ENCODE data around the gene ZNF780A. TPM values are rescaled to one million over a fixed set of nuclear protein-coding genes. Genes with fewer than 3 reads are reported as not detected.

The ZNF780A gene
- total and polyA plus RNA-seq, 2 experiments from 2014 or later: 12.3 to 15.0 TPM

DNA sequence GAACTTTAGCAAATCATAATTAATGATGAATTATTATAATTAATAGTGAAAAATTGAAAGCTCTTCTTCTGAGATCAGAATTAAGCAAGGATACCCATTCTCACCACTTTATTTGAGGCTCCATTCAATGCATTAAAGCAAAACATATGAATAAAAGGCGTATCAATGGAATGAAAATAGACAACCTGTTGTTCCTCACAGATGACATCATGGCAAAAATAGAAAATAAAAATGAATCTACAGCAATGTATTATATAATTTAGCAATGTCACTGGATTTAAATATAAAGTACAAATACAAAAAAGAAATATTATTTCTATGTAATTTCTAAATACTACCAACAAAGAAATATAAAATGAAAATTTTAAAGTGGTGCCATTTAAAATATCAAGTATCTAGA lies 11.1 kb upstream of the ZNF780A start (continued):
- TF ChIP-seq CTCF (conservative IDR thresholded peaks at IDR 0.05; ENCODE audit: low read depth in 2 of 2): no peak
- TF ChIP-seq EZH2 (IDR thresholded peaks at IDR 0.05; ENCODE audit: low read depth, unreplicated experiment): no peak
- no peak for TF ChIP-seq STAT1 (IDR thresholded peaks at IDR 0.05; ENCODE audit: unreplicated experiment)
- TF ChIP-seq, protein P1, sequence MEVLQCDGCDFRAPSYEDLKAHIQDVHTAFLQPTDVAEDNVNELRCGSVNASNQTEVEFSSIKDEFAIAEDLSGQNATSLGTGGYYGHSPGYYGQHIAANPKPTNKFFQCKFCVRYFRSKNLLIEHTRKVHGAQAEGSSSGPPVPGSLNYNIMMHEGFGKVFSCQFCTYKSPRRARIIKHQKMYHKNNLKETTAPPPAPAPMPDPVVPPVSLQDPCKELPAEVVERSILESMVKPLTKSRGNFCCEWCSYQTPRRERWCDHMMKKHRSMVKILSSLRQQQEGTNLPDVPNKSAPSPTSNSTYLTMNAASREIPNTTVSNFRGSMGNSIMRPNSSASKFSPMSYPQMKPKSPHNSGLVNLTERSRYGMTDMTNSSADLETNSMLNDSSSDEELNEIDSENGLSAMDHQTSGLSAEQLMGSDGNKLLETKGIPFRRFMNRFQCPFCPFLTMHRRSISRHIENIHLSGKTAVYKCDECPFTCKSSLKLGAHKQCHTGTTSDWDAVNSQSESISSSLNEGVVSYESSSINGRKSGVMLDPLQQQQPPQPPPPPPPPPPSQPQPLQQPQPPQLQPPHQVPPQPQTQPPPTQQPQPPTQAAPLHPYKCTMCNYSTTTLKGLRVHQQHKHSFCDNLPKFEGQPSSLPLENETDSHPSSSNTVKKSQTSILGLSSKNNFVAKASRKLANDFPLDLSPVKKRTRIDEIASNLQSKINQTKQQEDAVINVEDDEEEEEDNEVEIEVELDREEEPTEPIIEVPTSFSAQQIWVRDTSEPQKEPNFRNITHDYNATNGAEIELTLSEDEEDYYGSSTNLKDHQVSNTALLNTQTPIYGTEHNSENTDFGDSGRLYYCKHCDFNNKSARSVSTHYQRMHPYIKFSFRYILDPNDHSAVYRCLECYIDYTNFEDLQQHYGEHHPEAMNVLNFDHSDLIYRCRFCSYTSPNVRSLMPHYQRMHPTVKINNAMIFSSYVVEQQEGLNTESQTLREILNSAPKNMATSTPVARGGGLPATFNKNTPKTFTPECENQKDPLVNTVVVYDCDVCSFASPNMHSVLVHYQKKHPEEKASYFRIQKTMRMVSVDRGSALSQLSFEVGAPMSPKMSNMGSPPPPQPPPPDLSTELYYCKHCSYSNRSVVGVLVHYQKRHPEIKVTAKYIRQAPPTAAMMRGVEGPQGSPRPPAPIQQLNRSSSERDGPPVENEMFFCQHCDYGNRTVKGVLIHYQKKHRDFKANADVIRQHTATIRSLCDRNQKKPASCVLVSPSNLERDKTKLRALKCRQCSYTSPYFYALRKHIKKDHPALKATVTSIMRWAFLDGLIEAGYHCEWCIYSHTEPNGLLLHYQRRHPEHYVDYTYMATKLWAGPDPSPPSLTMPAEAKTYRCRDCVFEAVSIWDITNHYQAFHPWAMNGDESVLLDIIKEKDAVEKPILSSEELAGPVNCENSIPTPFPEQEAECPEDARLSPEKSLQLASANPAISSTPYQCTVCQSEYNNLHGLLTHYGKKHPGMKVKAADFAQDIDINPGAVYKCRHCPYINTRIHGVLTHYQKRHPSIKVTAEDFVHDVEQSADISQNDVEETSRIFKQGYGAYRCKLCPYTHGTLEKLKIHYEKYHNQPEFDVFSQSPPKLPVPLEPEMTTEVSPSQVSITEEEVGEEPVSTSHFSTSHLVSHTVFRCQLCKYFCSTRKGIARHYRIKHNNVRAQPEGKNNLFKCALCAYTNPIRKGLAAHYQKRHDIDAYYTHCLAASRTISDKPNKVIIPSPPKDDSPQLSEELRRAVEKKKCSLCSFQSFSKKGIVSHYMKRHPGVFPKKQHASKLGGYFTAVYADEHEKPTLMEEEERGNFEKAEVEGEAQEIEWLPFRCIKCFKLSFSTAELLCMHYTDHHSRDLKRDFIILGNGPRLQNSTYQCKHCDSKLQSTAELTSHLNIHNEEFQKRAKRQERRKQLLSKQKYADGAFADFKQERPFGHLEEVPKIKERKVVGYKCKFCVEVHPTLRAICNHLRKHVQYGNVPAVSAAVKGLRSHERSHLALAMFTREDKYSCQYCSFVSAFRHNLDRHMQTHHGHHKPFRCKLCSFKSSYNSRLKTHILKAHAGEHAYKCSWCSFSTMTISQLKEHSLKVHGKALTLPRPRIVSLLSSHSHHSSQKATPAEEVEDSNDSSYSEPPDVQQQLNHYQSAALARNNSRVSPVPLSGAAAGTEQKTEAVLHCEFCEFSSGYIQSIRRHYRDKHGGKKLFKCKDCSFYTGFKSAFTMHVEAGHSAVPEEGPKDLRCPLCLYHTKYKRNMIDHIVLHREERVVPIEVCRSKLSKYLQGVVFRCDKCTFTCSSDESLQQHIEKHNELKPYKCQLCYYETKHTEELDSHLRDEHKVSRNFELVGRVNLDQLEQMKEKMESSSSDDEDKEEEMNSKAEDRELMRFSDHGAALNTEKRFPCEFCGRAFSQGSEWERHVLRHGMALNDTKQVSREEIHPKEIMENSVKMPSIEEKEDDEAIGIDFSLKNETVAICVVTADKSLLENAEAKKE (CRISPR knock-in tag; IDR thresholded peaks at IDR 0.05): no peak
- TF ChIP-seq POLR2AphosphoS5 (IDR thresholded peaks at IDR 0.05; ENCODE audit: low read depth): no peak
- no peak for TF ChIP-seq NANOG (IDR thresholded peaks at IDR 0.05; ENCODE audit: borderline replicate concordance)

- no peak overlapping the region for H3K4me2 ChIP-seq
- Mint-ChIP-seq H3K27me3 (ENCODE audit: insufficient read depth, low read depth, poor library complexity) (peaks cover 6% of the 10 kb centered on the region), H3K27ac (no peak overlapping the region), H3K9me3 (no peaks in the 10 kb centered on the region; the same call in 2 of the 3 replicates), H3K4me3 (no peak overlapping the region), H3K36me3 (ENCODE audit: low read depth) (no peaks in the 10 kb centered on the region; the same call in 2 of the 3 replicates), H3K4me1 (peaks cover 8% of the 10 kb centered on the region; the same call in 2 of the 3 replicates)
- H3K27ac ChIP-seq (ENCODE audit: low read depth): no peak overlapping the region
- H3K4me1 ChIP-seq (ENCODE audit: insufficient read depth): peaks cover 7% of the 10 kb centered on the region
- peaks cover 17% of the 10 kb centered on the region for H3K79me2 ChIP-seq (replicated peaks; ENCODE audit: insufficient read depth)
- no peak overlapping the region for H3K4me3 ChIP-seq
- DNase-seq (ENCODE audit: low spot score) (no peak), ATAC-seq (no peak)
- H3F3A ChIP-seq (replicated peaks; ENCODE audit: low read depth): no peaks in the 10 kb centered on the region
- no peaks in the 10 kb centered on the region for H3K27me3 ChIP-seq (ENCODE audit: insufficient read depth)
- H3K9me2 ChIP-seq (ENCODE audit: insufficient read depth): no peaks in the 10 kb centered on the region
- H2AFZ ChIP-seq: no peak overlapping the region
- no peaks in the 10 kb centered on the region for H3K36me3 ChIP-seq (ENCODE audit: insufficient read depth)
- H4K20me1 ChIP-seq (replicated peaks; ENCODE audit: insufficient read depth): no peaks in the 10 kb centered on the region
- TF ChIP-seq, protein P2, sequence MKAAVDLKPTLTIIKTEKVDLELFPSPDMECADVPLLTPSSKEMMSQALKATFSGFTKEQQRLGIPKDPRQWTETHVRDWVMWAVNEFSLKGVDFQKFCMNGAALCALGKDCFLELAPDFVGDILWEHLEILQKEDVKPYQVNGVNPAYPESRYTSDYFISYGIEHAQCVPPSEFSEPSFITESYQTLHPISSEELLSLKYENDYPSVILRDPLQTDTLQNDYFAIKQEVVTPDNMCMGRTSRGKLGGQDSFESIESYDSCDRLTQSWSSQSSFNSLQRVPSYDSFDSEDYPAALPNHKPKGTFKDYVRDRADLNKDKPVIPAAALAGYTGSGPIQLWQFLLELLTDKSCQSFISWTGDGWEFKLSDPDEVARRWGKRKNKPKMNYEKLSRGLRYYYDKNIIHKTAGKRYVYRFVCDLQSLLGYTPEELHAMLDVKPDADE (IDR thresholded peaks at IDR 0.05): no peak
- no peak for TF ChIP-seq CTCF (conservative IDR thresholded peaks at IDR 0.05; ENCODE audit: low read depth in 2 of 2)
- TF ChIP-seq ZNF114 (CRISPR knock-in tag; IDR thresholded peaks at IDR 0.05): no peak
- no peak for TF ChIP-seq JUNB (IDR thresholded peaks at IDR 0.05; ENCODE audit: unreplicated experiment)
- TF ChIP-seq ZNF331 (CRISPR knock-in tag; IDR thresholded peaks at IDR 0.05; ENCODE audit: low read depth): no peak
- TF ChIP-seq, protein P3, sequence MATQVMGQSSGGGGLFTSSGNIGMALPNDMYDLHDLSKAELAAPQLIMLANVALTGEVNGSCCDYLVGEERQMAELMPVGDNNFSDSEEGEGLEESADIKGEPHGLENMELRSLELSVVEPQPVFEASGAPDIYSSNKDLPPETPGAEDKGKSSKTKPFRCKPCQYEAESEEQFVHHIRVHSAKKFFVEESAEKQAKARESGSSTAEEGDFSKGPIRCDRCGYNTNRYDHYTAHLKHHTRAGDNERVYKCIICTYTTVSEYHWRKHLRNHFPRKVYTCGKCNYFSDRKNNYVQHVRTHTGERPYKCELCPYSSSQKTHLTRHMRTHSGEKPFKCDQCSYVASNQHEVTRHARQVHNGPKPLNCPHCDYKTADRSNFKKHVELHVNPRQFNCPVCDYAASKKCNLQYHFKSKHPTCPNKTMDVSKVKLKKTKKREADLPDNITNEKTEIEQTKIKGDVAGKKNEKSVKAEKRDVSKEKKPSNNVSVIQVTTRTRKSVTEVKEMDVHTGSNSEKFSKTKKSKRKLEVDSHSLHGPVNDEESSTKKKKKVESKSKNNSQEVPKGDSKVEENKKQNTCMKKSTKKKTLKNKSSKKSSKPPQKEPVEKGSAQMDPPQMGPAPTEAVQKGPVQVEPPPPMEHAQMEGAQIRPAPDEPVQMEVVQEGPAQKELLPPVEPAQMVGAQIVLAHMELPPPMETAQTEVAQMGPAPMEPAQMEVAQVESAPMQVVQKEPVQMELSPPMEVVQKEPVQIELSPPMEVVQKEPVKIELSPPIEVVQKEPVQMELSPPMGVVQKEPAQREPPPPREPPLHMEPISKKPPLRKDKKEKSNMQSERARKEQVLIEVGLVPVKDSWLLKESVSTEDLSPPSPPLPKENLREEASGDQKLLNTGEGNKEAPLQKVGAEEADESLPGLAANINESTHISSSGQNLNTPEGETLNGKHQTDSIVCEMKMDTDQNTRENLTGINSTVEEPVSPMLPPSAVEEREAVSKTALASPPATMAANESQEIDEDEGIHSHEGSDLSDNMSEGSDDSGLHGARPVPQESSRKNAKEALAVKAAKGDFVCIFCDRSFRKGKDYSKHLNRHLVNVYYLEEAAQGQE (IDR thresholded peaks at IDR 0.05; ENCODE audit: unreplicated experiment): no peak
Measured at GRCh38 chr19:40093416-40093815, 2.7 kb upstream of the ZNF780A start.
